Measurements from ENCODE around the gene TOP2B. TPM values are rescaled to one million over a fixed set of nuclear protein-coding genes. Genes with fewer than 3 reads are reported as not detected.

TOP2B gene
- total RNA-seq, 4 donors from 2014 or later = 56.1 to 274 (median 120) TPM

DNA sequence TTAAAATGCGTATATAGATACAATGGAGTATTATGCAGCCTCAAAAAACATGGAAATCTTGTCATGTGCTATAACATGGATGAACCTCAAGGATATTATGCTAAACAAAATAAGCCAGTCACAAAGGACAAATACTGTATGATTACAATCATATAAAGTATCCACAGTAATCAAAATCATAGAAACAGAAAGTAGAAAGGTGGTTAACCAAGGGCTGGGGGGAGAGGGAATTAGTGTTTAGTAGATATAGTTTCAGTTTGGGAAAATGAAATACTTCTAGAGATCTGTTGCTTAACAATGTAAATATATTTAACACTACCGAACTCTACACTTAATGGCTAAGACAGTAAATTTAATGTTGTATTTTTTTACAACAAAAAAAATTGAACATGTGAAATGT is 9.0 kb downstream of the TOP2B start:
- H3K36me3 ChIP-seq = no peaks in the 10 kb centered on the region
- TF ChIP-seq, protein P1, sequence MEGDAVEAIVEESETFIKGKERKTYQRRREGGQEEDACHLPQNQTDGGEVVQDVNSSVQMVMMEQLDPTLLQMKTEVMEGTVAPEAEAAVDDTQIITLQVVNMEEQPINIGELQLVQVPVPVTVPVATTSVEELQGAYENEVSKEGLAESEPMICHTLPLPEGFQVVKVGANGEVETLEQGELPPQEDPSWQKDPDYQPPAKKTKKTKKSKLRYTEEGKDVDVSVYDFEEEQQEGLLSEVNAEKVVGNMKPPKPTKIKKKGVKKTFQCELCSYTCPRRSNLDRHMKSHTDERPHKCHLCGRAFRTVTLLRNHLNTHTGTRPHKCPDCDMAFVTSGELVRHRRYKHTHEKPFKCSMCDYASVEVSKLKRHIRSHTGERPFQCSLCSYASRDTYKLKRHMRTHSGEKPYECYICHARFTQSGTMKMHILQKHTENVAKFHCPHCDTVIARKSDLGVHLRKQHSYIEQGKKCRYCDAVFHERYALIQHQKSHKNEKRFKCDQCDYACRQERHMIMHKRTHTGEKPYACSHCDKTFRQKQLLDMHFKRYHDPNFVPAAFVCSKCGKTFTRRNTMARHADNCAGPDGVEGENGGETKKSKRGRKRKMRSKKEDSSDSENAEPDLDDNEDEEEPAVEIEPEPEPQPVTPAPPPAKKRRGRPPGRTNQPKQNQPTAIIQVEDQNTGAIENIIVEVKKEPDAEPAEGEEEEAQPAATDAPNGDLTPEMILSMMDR (IDR thresholded peaks at IDR 0.05) = no peak
- TF ChIP-seq POLR2A (IDR thresholded peaks at IDR 0.05) = no peak
- H3K4me1 ChIP-seq = peaks cover 3 to 10% of the 10 kb centered on the region in 2 donors
- no peak for DNase-seq
- H3K4me3 ChIP-seq = no peak overlapping the region
- intact Hi-C loops (cut with DNase I; ENCODE audit: low total_unique reads) = no loop called here
- no peaks in the 10 kb centered on the region for H3K9me3 ChIP-seq
- no peaks in the 10 kb centered on the region for H3K27me3 ChIP-seq
- no peak overlapping the region for H3K27ac ChIP-seq

DNA sequence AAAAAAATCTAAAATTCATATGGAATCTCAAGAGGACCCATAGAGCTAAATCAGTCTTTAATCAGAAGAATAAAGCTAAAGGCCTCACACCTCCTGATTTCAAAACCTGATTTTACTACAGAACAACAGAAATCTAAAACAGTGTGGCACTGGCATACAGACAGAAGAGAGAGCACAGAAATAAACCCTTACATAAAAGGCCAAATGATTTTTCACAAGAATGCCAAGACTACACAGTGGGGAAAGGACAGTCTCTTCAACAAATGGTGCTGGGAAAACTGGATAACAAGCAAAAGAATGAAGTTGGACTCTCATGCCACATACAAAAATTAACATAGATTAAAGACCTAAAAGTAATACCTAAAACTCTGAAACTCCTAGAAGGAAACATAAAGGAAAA is 10.1 kb downstream of the TOP2B start:
- intact Hi-C loops (cut with DNase I; ENCODE audit: low total_unique reads) = no loop called here
- no peak for DNase-seq
- TF ChIP-seq, protein P1 (IDR thresholded peaks at IDR 0.05) = no peak
- no peak for TF ChIP-seq POLR2A (IDR thresholded peaks at IDR 0.05)
- Histone ChIP-seq H3K27ac (no peak overlapping the region), H3K4me1 (peaks cover 3 to 6% of the 10 kb centered on the region in 2 donors), H3K9me3 (peaks cover 0 to 7% of the 10 kb centered on the region in 2 donors), H3K27me3 (no peaks in the 10 kb centered on the region), H3K4me3 (no peak overlapping the region), H3K36me3 (no peaks in the 10 kb centered on the region)

DNA sequence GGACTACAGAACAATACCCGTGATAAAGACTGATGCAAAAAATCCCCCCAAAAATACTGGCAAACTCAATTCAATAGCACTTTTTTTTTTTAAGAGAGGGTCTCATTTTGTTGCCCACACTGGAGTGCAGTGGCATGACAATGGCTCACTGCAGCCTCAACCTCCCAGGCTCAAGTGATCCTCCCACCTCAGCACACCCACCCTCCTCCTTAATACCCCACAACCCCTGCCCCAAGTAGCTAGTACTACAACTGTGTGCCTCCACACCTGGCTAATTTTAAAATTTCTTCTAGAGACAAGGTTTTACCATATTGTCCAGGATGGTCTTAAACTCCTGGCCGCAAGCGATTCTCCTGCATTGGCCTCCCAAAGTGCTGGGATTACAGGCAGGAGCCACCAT is 11.4 kb downstream of the TOP2B start:
- TF ChIP-seq, protein P1 (IDR thresholded peaks at IDR 0.05) = no peak
- TF ChIP-seq POLR2A (IDR thresholded peaks at IDR 0.05) = no peak
- peaks cover 0 to 15% of the 10 kb centered on the region in 2 donors for H3K9me3 ChIP-seq
- H3K27ac ChIP-seq = no peak overlapping the region
- H3K4me3 ChIP-seq = no peak overlapping the region
- H3K4me1 ChIP-seq = peaks cover 3 to 6% of the 10 kb centered on the region in 2 donors
- no peaks in the 10 kb centered on the region for H3K27me3 ChIP-seq
- no peak for DNase-seq
- no peaks in the 10 kb centered on the region for H3K36me3 ChIP-seq
- intact Hi-C loops (cut with DNase I; ENCODE audit: low total_unique reads) = no loop called here

DNA sequence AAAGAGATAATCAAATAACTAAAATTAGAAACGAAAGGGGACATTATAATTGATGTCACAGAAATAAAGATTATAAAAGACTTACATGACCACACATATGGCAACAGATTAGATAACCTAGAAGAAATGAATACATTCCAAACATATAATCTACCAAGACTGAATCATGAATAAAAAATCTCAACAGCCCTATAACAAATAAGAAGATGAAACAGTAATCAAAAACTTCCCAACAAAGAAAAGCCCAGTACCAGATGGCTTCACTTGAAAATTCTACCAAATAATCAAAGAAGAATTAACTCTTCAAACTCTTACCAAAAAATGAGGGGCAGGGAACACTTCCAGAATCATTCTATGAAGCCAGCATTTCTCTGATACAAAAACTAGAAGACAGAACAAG is 11.8 kb downstream of the TOP2B start:
- H3K4me1 ChIP-seq = peaks cover 3 to 6% of the 10 kb centered on the region in 2 donors
- no peak for DNase-seq
- H3K4me3 ChIP-seq = no peak overlapping the region
- H3K36me3 ChIP-seq = no peaks in the 10 kb centered on the region
- H3K9me3 ChIP-seq = peaks cover 0 to 15% of the 10 kb centered on the region in 2 donors
- no peak overlapping the region for H3K27ac ChIP-seq
- H3K27me3 ChIP-seq = no peaks in the 10 kb centered on the region
- TF ChIP-seq, protein P1 (IDR thresholded peaks at IDR 0.05) = no peak
- TF ChIP-seq POLR2A (IDR thresholded peaks at IDR 0.05) = no peak
- intact Hi-C loops (cut with DNase I; ENCODE audit: low total_unique reads) = no loop called here

DNA sequence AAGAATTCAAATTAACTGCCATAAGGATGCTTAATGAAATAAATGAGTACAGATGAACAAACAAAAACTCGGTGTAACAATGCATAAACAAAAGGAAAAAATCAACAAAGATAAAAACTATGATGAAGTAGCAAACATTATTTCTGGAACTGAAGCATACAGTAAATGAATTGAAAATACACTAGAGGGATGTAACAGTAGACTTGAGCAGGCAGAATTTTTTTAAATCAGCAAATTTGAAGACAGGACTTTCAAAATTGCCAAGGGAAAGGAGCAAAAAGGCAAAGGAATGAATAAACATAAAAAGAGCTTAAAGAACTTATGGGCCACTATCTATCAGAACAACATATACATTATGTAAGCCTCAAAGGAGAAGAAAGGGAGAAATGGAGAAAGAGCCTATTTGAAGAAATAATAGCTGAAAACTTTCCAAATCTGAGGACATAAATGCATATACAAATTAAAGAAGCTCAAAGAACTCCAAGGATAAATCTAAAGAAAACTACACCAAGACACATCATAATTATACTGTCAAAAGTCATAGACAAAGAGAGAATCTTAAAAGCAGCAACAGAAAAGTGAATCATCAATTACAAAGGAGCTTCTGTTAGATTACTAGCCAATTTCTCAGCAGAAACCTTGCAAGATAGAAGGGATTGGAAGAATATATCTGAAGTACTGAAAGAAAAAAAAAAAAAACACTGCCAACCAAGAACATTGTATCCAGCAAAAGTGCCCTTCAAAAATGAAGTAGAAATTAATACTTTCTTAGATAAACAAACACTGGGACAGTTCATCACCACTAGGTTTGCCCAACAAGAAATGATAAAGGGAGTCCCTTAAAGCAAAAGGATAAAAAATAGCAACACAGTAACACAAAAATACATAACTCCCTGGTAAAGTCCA is 15.5 kb downstream of the TOP2B start:
- Histone ChIP-seq H3K27ac (no peak overlapping the region), H3K27me3 (no peaks in the 10 kb centered on the region), H3K9me3 (peaks cover 0 to 15% of the 10 kb centered on the region in 2 donors), H3K36me3 (no peaks in the 10 kb centered on the region), H3K4me3 (no peak overlapping the region), H3K4me1 (no peaks in the 10 kb centered on the region)
- TF ChIP-seq, protein P1 (IDR thresholded peaks at IDR 0.05) = no peak
- no peak for TF ChIP-seq POLR2A (IDR thresholded peaks at IDR 0.05)
- DNase-seq = no peak
- intact Hi-C loops (cut with DNase I; ENCODE audit: low total_unique reads) = no loop called here

All from uterus (tissue), 4 donors.